Thoracic aorta (tissue), 2 donors: ENCODE results near the gene ENTHD1. TPM values are rescaled to one million over a fixed set of nuclear protein-coding genes. Genes with fewer than 3 reads are reported as not detected.
"Not testable (repeated sequence)": the region's sequence is repeated elsewhere in the genome, so short reads cannot be mapped to it uniquely, and the experiment has no call there.

ENCODE experiments used
- ATAC-seq: fragments of 150-250 bp; one replicate; pipeline ENCODE4 v1.8.0; 2017; ENCODE audit warnings: low read depth; ENCODE audit not compliant: insufficient number of reproducible peaks, low FRiP score
- DNase-seq: peaks from one replicate; pipeline ENCODE4 v3.0.0-alpha.2; 2020; ENCODE audit warnings: low spot score
- H3K27ac ChIP-seq, 2 donors: fragments of 200-600 bp; sonication (generic); 1 replicate in 1 of 2; 2 replicates in 1 of 2; pipeline ENCODE4 v1.5.1; 2016; ENCODE audit warnings: mild to moderate bottlenecking in 2 of 2, moderate library complexity in 2 of 2
- H3K27me3 ChIP-seq: fragments of 200-600 bp; sonication (generic); replicated peaks from 2 replicates; pipeline ENCODE4 v1.6.0; 2016; ENCODE audit warnings: mild to moderate bottlenecking; ENCODE audit not compliant: insufficient read depth
- H3K36me3 ChIP-seq: fragments of 200-600 bp; sonication (generic); one replicate; pipeline ENCODE4 v1.5.1; 2016
- H3K4me1 ChIP-seq, 2 donors: fragments of 200-600 bp; sonication (generic); 1 replicate in 1 of 2; 2 replicates in 1 of 2; pipeline versions ENCODE4 v1.5.1 to v1.6.0; 2016; ENCODE audit warnings: low read depth in 2 of 2, mild to moderate bottlenecking in 1 of 2; ENCODE audit not compliant: control insufficient read depth in 1 of 2
- H3K4me3 ChIP-seq: fragments of 200-600 bp; sonication (generic); 2 replicates; pipeline ENCODE4 v1.5.1; 2016; ENCODE audit warnings: mild to moderate bottlenecking
- H3K9me3 ChIP-seq: fragments of 200-600 bp; sonication (generic); 2 replicates; pipeline ENCODE4 v1.5.1; 2016
- CTCF ChIP-seq: fragments of 200-600 bp; sonication (generic); IDR thresholded peaks from one replicate; pipeline ENCODE4 v1.5.1; 2019; ENCODE audit warnings: antibody characterized with exemption
- total RNA-seq, 2 donors: library from RNA; depleted of rRNA; stranded (reverse); fragments of >200 nt; gene quantifications; one replicate each; pipeline versions ENCODE4 v1.1.0 to v1.2.3, GENCODE V29; 2016

The ENTHD1 gene
- total RNA-seq, 2 donors from 2014 or later: not detected

GRCh38 chr22:39743935-39744334 lies 149.6 kb downstream of the ENTHD1 start:
- Histone ChIP-seq H3K27me3 (no peaks in the 10 kb centered on the region), H3K9me3 (no peaks in the 10 kb centered on the region), H3K27ac (no peak overlapping the region), H3K36me3 (no peaks in the 10 kb centered on the region), H3K4me1 (no peaks in the 10 kb centered on the region), H3K4me3 (no peak overlapping the region)
- TF ChIP-seq CTCF: no peak
- DNase-seq (no peak), ATAC-seq (no peak)

- no peaks in the 10 kb centered on the region for H3K9me3 ChIP-seq
- no peak for ATAC-seq
- H3K27me3 ChIP-seq: no peaks in the 10 kb centered on the region
- H3K36me3 ChIP-seq: no peaks in the 10 kb centered on the region
- no peak overlapping the region for H3K4me3 ChIP-seq
- no peak overlapping the region for H3K27ac ChIP-seq
- TF ChIP-seq CTCF: no peak
- DNase-seq: no peak
- no peaks in the 10 kb centered on the region for H3K4me1 ChIP-seq
Measured at GRCh38 chr22:39739338-39740027, 154.1 kb downstream of the ENTHD1 start.

GRCh38 chr22:39738746-39739145 lies 154.8 kb downstream of the ENTHD1 start:
- H3K4me3 ChIP-seq: no peak overlapping the region
- no peaks in the 10 kb centered on the region for H3K4me1 ChIP-seq
- H3K27me3 ChIP-seq: no peaks in the 10 kb centered on the region
- DNase-seq (no peak), ATAC-seq (no peak)
- no peak overlapping the region for H3K27ac ChIP-seq
- TF ChIP-seq CTCF: no peak
- H3K36me3 ChIP-seq: no peaks in the 10 kb centered on the region
- no peaks in the 10 kb centered on the region for H3K9me3 ChIP-seq

- DNase-seq: no peak
- H3K27me3 ChIP-seq: no peaks in the 10 kb centered on the region
- ATAC-seq: no peak
- H3K4me1 ChIP-seq: no peaks in the 10 kb centered on the region
- no peak for TF ChIP-seq CTCF
- H3K36me3 ChIP-seq: no peaks in the 10 kb centered on the region
- no peak overlapping the region for H3K4me3 ChIP-seq
- H3K9me3 ChIP-seq: no peaks in the 10 kb centered on the region
- H3K27ac ChIP-seq: no peak overlapping the region
Measured at GRCh38 chr22:39735776-39736175, 157.8 kb downstream of the ENTHD1 start.

- no peaks in the 10 kb centered on the region for H3K9me3 ChIP-seq
- H3K27me3 ChIP-seq: no peaks in the 10 kb centered on the region
- no peaks in the 10 kb centered on the region for H3K4me1 ChIP-seq
- no peak overlapping the region for H3K27ac ChIP-seq
- no peaks in the 10 kb centered on the region for H3K36me3 ChIP-seq
- ATAC-seq (no peak), DNase-seq (no peak)
- no peak for TF ChIP-seq CTCF
- no peak overlapping the region for H3K4me3 ChIP-seq
Measured at GRCh38 chr22:39734866-39735265, 158.7 kb downstream of the ENTHD1 start.

- not testable (repeated sequence) for H3K4me3 ChIP-seq, H3K27ac ChIP-seq, H3K9me3 ChIP-seq, H3K4me1 ChIP-seq, H3K27me3 ChIP-seq, DNase-seq, ATAC-seq, H3K36me3 ChIP-seq
Measured at GRCh38 chr22:39734046-39734445, 159.5 kb downstream of the ENTHD1 start.
